ENCODE results near the gene SQSTM1.
"Not testable (repeated sequence)": the region's sequence is repeated elsewhere in the genome, so short reads cannot be mapped to it uniquely, and the experiment has no call there.

Gene SQSTM1

DNA sequence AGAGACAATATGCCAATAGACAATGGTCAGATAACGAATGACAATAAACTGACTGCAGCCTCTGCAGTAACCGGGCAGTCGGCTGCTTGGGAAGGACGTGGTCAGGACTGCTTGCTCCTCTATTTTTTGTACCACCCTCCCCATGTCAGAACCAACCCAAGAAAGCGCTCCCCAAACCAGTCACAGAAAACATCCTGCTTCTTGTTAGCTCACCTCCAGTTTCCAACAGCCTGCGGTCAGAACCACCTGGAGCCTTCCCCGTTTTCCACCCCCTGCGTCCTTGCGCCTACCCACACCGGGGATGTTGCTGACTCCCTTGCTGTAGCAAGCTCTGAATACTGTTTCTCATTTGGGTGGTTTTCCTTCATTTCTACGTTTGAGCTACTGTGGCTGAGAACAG is 39.6 kb downstream of the SQSTM1 start:
- DNase-seq = no peak

- DNase-seq = no peak
These were observed 41.6 kb downstream of the SQSTM1 start for GRCh38 chr5:179862296-179862695.

DNA sequence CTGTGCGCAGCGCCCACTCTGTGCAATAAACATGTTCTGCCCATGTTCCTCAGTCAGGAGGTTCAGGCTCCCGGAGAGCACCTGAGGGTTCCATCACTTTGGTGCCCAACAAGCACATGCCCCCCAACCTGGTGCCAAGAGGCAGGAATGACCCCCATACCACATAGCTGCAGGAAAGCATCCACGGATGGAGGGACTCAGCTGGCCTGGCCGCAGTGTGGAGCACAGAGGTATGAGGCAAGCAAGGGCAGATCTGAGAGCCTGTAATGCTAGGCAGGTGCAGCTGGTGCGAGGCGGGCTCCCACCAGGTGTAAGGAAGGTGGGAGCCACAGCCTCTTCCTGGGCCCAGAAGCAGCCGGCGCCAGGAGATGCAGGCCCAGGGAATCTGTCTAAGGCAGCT is 42.2 kb downstream of the SQSTM1 start:
- no peak for DNase-seq

DNA sequence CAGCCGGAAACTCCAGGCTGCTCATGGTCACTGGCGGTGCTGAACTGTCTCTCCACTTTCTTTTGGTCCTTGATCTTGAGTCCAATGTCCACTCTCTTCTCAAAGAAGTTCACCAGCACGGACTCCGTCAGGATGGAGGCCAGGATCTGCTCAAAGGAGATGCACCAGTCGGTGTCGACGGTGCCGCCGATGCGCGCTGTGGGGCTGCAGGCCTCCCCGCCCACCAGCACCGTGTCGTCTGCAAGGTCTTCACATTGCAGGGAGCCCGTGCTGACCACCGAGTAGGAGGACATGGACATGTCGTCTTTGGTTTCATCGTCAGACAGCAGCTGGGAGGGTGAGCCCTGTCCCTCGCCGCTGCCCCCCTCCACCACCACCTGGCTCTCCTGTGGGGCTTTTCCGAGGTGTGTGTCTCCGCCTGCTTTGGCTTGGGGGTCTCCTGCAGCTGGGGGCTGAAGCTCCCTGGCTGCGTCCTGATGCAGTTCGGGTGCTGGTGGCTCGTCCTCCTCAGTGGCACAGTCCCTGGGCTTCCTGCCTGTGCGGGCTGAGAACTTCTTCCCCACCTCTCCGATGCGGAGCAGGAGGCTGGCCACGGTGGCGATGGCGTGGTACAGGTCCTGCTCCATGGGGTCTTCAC is 42.9 kb downstream of the SQSTM1 start:
- no peak for DNase-seq

GRCh38 chr5:179864686-179865085 is 44.0 kb downstream of the SQSTM1 start:
- DNase-seq = no peak

- DNase-seq = no peak
These were observed 45.0 kb downstream of the SQSTM1 start for GRCh38 chr5:179865491-179866240.

DNA sequence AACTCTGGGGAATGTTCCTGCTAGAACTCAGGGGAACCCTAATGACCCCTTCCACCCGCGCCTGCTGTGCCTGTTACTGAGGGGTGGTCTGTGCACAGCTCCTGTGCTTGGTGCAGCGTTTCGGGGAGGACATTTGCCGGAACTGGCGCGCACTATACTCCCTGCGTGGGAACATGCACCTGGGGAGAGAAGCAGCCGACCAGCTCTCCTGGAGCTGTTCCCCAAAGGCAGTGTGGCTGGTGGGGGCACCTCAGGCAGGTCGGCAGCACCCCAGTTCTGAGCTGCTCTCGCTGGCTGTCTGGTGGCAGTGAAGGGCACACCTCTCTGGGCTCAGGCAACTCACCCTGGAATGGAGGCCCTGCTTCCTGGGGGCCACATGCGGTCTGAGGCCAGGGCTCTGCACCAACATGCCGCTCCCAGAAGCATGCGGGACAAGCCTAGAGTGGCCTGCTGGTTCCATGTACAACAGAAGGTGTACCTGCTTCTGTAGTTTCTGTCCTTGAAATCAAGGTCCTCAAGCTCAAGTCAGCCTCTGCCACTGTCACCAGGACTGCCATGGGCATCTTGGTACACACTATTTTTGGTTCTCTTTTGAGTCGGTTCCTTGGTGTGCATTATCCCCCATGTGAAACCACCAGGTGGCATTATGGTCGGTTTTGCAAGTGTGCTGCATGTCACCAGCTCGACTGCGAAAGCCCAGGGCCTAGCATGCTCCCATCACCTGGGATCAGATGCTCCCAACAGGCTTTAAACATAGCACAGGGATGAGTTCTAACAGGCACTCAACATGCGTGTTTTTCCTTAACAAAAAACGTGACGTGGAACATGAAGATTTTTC is 45.8 kb downstream of the SQSTM1 start:
- peak; percentile 38 for DNase-seq

- no peak for DNase-seq
These were observed 46.4 kb downstream of the SQSTM1 start for GRCh38 chr5:179867079-179867465.

DNA sequence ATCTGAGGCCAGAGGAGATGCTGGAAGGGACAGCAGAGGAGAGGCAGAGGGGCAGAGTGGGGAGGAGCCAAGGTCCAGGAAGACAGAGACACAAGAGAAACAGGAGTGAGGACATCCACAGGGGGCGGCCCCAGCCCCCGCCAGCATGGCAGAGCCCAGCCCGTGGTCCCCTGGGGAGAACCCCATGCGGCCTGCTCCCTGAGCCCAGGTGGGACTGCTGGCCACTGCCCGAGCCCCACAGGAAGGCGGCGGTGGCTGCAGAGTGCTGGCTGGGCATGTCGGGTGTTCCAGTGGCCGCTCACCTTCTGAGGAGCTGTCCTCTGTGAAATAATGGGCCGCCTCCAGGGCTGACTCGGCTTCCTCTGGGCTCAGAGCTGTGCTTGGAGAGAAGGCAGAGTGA is 46.8 kb downstream of the SQSTM1 start:
- DNase-seq = no peak

GRCh38 chr5:179868541-179868940 is 47.8 kb downstream of the SQSTM1 start:
- DNase-seq = no peak

DNA sequence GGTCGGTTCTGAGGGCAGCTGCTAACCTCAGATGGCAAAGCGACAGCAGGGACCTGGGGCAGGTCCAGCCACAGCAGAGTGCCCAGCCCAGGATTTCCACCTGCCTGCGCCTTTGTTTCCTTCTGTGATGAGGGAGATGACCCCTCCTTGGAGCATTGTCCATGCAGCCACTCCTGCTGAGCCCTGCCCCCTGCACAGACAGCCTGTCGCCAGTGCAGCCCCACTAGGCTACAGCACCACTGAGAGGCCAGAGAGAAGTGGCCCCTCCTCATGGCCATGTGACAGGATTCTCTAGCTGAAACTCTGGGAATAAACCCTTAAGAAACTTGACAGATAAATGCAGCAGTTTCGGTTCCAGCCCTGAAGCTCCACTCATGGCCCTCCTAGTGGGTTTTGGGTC is 48.4 kb downstream of the SQSTM1 start:
- DNase-seq = no peak

- no peak for DNase-seq
These were observed 49.1 kb downstream of the SQSTM1 start for GRCh38 chr5:179869641-179870402.

GRCh38 chr5:179870403-179870903 is 49.7 kb downstream of the SQSTM1 start:
- peak; percentile 29 for DNase-seq

DNA sequence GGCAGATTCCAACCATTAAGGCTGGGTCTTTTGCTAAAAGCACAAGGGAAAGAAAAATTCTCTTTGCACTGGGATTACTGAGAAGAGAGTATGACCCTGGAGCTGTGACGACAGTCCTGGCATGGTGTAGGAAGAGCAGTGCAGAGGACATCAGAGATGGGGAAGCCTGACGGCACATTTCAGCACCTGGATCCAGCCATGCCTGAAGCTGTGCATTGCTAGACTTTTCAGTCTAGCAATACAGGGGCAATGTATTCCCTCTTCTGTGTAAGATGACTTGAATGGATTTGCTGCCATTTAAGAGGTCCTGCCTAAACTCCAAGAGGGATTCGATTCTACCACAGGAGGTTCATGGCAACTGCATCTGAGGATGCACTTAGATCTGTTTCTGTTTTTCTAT is 50.2 kb downstream of the SQSTM1 start:
- no peak for DNase-seq

- DNase-seq = not testable (repeated sequence)
These were observed 50.8 kb downstream of the SQSTM1 start for GRCh38 chr5:179871533-179871932.

GRCh38 chr5:179872055-179872827 is 51.5 kb downstream of the SQSTM1 start:
- no peak for DNase-seq

- DNase-seq = no peak
These were observed 52.3 kb downstream of the SQSTM1 start for GRCh38 chr5:179872828-179873575.

DNA sequence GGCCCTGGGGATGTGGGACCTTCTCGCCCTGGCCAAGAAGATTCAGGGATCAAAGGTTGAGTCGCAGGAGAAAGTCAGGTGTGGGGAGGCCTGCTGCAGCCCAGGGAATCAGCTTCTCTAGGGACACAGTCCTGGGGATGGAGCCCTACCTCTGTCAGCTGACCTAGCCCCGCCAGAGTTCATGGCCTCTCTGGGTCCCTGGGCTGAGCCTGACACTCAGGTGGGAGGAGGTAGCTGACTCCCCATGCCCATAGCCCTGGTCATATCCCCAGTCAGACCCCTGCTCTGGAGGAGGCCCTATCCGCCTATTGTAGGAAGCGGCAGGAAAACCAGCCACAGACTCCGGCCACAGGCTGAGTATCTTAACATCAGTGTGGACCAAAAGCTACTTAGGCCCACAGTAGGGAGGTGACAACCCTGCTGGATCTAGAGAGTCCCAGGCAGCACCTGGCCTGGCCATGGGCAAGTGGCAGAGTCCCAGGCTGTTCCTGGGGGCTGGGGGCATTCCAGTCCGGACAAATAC is 52.9 kb downstream of the SQSTM1 start:
- no peak for DNase-seq

- DNase-seq = no peak
These were observed 53.4 kb downstream of the SQSTM1 start for GRCh38 chr5:179874136-179874535.

GRCh38 chr5:179874536-179875292 is 54.0 kb downstream of the SQSTM1 start:
- no peak for DNase-seq
